GM12873 (cell line): ENCODE results near the gene SERGEF.

Source experiments
- TF ChIP-seq, protein P1 (sequence below): IDR thresholded peaks from 2 replicates; pipeline ENCODE4 v1.5.1; 2012; ENCODE audit warnings: low read depth, mild to moderate bottlenecking, moderate library complexity, low read length, control low read depth; ENCODE audit not compliant: insufficient read depth; ENCODE audit errors: missing control alignments

The SERGEF gene

GRCh38 chr11:18036456-18036855 is 23.6 kb upstream of the SERGEF start:
- TF ChIP-seq, protein P1, sequence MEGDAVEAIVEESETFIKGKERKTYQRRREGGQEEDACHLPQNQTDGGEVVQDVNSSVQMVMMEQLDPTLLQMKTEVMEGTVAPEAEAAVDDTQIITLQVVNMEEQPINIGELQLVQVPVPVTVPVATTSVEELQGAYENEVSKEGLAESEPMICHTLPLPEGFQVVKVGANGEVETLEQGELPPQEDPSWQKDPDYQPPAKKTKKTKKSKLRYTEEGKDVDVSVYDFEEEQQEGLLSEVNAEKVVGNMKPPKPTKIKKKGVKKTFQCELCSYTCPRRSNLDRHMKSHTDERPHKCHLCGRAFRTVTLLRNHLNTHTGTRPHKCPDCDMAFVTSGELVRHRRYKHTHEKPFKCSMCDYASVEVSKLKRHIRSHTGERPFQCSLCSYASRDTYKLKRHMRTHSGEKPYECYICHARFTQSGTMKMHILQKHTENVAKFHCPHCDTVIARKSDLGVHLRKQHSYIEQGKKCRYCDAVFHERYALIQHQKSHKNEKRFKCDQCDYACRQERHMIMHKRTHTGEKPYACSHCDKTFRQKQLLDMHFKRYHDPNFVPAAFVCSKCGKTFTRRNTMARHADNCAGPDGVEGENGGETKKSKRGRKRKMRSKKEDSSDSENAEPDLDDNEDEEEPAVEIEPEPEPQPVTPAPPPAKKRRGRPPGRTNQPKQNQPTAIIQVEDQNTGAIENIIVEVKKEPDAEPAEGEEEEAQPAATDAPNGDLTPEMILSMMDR = no peak

GRCh38 chr11:18027475-18027874 is 14.6 kb upstream of the SERGEF start:
- TF ChIP-seq, protein P1 = no peak

GRCh38 chr11:18022419-18022818 is 9.6 kb upstream of the SERGEF start:
- TF ChIP-seq, protein P1 = no peak

DNA sequence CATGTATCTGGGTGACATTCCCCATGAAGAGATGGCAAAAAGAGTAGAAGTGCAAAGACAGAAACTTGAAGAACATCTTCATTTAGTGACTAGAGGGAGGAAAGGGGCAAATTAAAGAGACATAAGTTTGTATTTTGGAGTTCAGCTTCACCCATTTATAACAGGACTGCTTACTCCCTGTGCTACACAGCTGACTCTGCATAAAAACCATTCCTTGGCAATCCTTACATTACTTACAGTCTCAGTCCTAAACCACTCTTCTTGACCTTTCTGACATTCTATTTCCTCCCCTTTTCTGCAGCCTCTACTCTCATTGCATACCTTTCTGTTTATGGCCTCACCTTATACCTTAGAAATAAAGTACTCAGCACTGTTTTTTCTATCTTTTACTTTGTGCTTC is 6.8 kb upstream of the SERGEF start:
- TF ChIP-seq, protein P1 = no peak

DNA sequence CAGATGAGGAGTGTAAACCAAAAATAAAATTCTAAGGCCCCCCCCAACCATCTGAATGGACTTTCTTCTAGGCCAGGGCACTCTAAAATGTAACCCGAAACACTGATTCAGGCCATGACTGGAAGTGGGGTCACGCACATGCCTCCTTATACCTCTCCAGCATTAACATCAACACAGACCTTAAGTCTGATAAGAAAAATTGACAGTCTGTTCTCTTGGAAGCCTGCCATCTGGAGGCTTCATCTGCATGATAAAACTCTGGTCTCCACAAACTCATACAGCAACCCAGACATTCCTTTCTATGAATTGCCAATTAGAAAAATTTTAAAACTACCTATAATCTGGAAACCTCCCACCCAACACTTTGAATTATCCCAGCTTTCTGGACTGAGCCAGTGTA is 3.9 kb upstream of the SERGEF start:
- TF ChIP-seq, protein P1 = no peak

DNA sequence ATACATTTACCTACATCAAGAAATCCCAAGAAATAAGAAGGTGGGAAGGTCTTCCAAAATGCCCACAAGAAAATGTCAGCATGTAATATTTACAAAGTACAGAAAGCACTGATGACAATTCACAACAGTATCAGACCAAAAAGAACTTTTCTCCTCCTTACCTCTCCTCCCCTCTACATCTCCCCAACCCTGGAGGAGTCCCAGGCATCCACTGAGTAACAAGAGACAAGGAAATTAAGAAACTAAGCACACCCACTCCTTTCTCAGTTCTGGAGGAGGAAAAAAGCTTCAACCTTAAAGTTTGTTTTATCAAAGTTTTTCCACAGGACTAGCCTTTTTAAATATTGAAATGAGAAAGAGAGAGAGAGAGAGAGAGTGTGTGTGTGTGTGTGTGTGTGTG is 2.0 kb upstream of the SERGEF start:
- TF ChIP-seq, protein P1 = no peak

DNA sequence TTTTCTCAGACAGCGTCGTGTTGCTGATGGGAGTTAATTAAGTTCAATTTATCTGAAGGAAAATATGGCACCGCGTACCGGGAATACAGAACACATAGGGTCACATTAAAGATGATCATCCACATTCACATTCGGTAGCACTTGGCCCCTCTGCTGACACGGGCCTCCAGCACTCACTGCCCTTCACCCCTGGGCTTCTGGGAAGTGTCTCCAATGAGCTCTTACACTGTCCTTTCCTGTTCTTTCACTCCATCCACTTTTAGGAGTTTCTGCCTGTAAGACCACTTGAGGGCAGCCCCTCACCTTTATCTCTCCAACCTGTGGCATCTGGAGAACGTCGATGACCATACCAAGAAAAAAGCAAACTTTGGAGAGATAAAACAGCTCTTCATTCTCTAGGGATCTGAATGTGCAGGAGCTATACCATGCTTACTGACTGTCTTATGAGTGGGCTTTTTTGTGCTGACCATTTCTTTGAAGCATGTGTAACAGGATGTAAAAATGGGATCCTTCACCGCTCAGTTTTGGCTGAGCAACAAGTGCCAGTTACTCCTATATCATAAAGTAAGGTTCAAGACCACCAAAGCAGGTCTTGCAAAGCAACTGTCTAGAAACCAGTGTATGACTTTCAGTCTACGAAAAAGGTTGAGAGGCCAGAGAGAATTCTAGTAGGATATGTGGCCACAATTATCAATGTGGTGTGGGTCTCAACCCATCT is 1.1 kb upstream of the SERGEF start:
- TF ChIP-seq, protein P1 = no peak
